Measurements from ENCODE around the gene NPNT. TPM values are rescaled to one million over a fixed set of nuclear protein-coding genes. Genes with fewer than 3 reads are reported as not detected.

The NPNT gene
- total RNA-seq, 2 experiments from 2014 or later = not detected

GRCh38 chr4:105991726-105992125 is 96.5 kb downstream of the NPNT start:
- no peaks in the 10 kb centered on the region for H3K36me3 Mint-ChIP-seq (ENCODE audit: low read depth)
- H3K27me3 Mint-ChIP-seq = no peaks in the 10 kb centered on the region
- no peak for DNase-seq
- ChIA-PET CTCF (no interaction called here), POLR2A (no interaction called here)
- no peak for ATAC-seq
- H3K4me1 Mint-ChIP-seq (ENCODE audit: low read depth) = no peaks in the 10 kb centered on the region
- H3K9me3 Mint-ChIP-seq = peaks cover 2% of the 10 kb centered on the region
- intact Hi-C loops (cut with micrococcal nuclease) = no loop called here
- H3K4me3 Mint-ChIP-seq = no peak overlapping the region
- TF ChIP-seq, protein P1, sequence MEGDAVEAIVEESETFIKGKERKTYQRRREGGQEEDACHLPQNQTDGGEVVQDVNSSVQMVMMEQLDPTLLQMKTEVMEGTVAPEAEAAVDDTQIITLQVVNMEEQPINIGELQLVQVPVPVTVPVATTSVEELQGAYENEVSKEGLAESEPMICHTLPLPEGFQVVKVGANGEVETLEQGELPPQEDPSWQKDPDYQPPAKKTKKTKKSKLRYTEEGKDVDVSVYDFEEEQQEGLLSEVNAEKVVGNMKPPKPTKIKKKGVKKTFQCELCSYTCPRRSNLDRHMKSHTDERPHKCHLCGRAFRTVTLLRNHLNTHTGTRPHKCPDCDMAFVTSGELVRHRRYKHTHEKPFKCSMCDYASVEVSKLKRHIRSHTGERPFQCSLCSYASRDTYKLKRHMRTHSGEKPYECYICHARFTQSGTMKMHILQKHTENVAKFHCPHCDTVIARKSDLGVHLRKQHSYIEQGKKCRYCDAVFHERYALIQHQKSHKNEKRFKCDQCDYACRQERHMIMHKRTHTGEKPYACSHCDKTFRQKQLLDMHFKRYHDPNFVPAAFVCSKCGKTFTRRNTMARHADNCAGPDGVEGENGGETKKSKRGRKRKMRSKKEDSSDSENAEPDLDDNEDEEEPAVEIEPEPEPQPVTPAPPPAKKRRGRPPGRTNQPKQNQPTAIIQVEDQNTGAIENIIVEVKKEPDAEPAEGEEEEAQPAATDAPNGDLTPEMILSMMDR (IDR thresholded peaks at IDR 0.05) = no peak
- H3K27ac Mint-ChIP-seq = no peak overlapping the region

GRCh38 chr4:105992641-105993305 is 97.5 kb downstream of the NPNT start:
- no peaks in the 10 kb centered on the region for H3K27me3 Mint-ChIP-seq
- H3K27ac Mint-ChIP-seq = no peak overlapping the region
- no peak overlapping the region for H3K4me3 Mint-ChIP-seq
- ChIA-PET CTCF (no interaction called here), POLR2A (no interaction called here)
- intact Hi-C loops (cut with micrococcal nuclease) = no loop called here
- TF ChIP-seq, protein P1 (IDR thresholded peaks at IDR 0.05) = no peak
- DNase-seq (no peak), ATAC-seq (no peak)
- no peaks in the 10 kb centered on the region for H3K36me3 Mint-ChIP-seq (ENCODE audit: low read depth)
- no peaks in the 10 kb centered on the region for H3K9me3 Mint-ChIP-seq
- H3K4me1 Mint-ChIP-seq (ENCODE audit: low read depth) = no peaks in the 10 kb centered on the region

- DNase-seq (no peak), ATAC-seq (no peak)
- no peaks in the 10 kb centered on the region for H3K27me3 Mint-ChIP-seq
- no peak overlapping the region for H3K27ac Mint-ChIP-seq
- H3K9me3 Mint-ChIP-seq = no peaks in the 10 kb centered on the region
- ChIA-PET CTCF (no interaction called here), POLR2A (no interaction called here)
- intact Hi-C loops (cut with micrococcal nuclease) = no loop called here
- no peaks in the 10 kb centered on the region for H3K36me3 Mint-ChIP-seq (ENCODE audit: low read depth)
- TF ChIP-seq, protein P1 (IDR thresholded peaks at IDR 0.05) = no peak
- H3K4me3 Mint-ChIP-seq = no peak overlapping the region
- no peaks in the 10 kb centered on the region for H3K4me1 Mint-ChIP-seq (ENCODE audit: low read depth)
These were observed 98.8 kb downstream of the NPNT start for GRCh38 chr4:105994061-105994460.

DNA sequence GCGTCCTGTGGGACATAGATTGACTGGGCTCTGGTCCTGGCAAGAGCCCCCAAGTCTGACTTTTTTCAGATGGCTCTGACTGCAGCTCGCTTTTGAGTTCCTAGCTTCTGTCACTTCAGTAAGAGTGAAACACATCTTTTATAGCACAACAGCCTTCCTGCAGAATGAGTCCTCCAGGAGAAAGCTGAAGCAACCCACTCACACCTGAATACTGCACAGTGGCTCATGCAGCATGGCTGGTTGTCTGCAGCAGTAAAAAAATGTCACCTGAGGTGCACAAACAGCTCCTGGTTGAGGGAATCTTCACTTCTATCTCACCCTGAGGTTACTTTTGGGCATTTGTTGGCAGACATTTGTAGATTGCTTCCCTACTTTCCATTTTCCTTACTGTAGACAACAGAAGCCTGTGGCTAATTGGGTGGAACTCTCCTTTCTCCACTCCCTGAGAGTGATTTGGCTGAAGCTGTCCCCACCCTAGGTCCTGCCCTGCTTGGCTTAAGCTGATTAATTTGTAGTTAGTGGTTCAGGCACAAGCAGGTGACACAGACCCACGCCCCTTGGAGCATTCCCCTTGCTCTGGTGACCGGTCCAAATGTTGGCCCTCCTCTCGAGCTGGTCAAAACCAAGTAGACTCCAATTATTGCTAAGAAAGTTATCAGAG is 99.7 kb downstream of the NPNT start:
- ATAC-seq (no peak), DNase-seq (no peak)
- TF ChIP-seq, protein P1 (IDR thresholded peaks at IDR 0.05) = no peak
- ChIA-PET POLR2A (no interaction called here), CTCF (no interaction called here)
- H3K27me3 Mint-ChIP-seq = no peaks in the 10 kb centered on the region
- no peaks in the 10 kb centered on the region for H3K36me3 Mint-ChIP-seq (ENCODE audit: low read depth)
- no peaks in the 10 kb centered on the region for H3K9me3 Mint-ChIP-seq
- no peak overlapping the region for H3K27ac Mint-ChIP-seq
- no peak overlapping the region for H3K4me3 Mint-ChIP-seq
- no peaks in the 10 kb centered on the region for H3K4me1 Mint-ChIP-seq (ENCODE audit: low read depth)
- intact Hi-C loops (cut with micrococcal nuclease) = no loop called here

GRCh38 chr4:105996845-105997244 is 101.6 kb downstream of the NPNT start:
- intact Hi-C loops (cut with micrococcal nuclease) = no loop called here
- CTCF ChIA-PET = no interaction called here
- ATAC-seq (no peak), DNase-seq (no peak)
- no peaks in the 10 kb centered on the region for H3K9me3 Mint-ChIP-seq
- H3K27ac Mint-ChIP-seq = no peak overlapping the region
- no peaks in the 10 kb centered on the region for H3K27me3 Mint-ChIP-seq
- POLR2A ChIA-PET = no interaction called here
- TF ChIP-seq, protein P1 (IDR thresholded peaks at IDR 0.05) = no peak
- H3K36me3 Mint-ChIP-seq (ENCODE audit: low read depth) = no peaks in the 10 kb centered on the region
- H3K4me3 Mint-ChIP-seq = no peak overlapping the region
- H3K4me1 Mint-ChIP-seq (ENCODE audit: low read depth) = no peaks in the 10 kb centered on the region

All from activated CD8-positive, alpha-beta T cell treated with anti-CD3 and anti-CD28 coated beads for 36 hours (primary cell).